IPS-18c (cell line): Measurements from ENCODE around the gene APOM.
A peak's percentile ranks its signal among the peaks of the same experiment; 100 is the strongest.

Source experiments
- H3K4me3 ChIP-seq: 2 replicates; pipeline ENCODE4 v1.7.0; 2013; ENCODE audit warnings: low read depth, mild to moderate bottlenecking, low read length, moderate library complexity; ENCODE audit not compliant: insufficient read depth
- H3K9me3 ChIP-seq: one replicate; pipeline ENCODE4 v1.6.1; 2013; ENCODE audit warnings: mild to moderate bottlenecking, low read length, moderate library complexity; ENCODE audit not compliant: control insufficient read depth, insufficient read depth

APOM gene

GRCh38 chr6:31689249-31690110, 33.8 kb downstream of the APOM start:
- H3K4me3 ChIP-seq, result no peak overlapping the region
- H3K9me3 ChIP-seq, result peaks cover 4% of the 10 kb centered on the region

GRCh38 chr6:31690231-31691077, 34.8 kb downstream of the APOM start:
- H3K4me3 ChIP-seq, result no peak overlapping the region
- H3K9me3 ChIP-seq, result peaks cover 4% of the 10 kb centered on the region

- H3K9me3 ChIP-seq, result peaks cover 4% of the 10 kb centered on the region
- no peak overlapping the region for H3K4me3 ChIP-seq
Measured at GRCh38 chr6:31691078-31691463, 35.4 kb downstream of the APOM start.

GRCh38 chr6:31691564-31692108, 35.9 kb downstream of the APOM start:
- peaks cover 4% of the 10 kb centered on the region for H3K9me3 ChIP-seq
- H3K4me3 ChIP-seq, result no peak overlapping the region

GRCh38 chr6:31692353-31692752, 36.7 kb downstream of the APOM start:
- H3K9me3 ChIP-seq, result peaks cover 4% of the 10 kb centered on the region
- H3K4me3 ChIP-seq, result no peak overlapping the region

- Histone ChIP-seq H3K9me3 (peaks cover 4% of the 10 kb centered on the region), H3K4me3 (no peak overlapping the region)
Measured at GRCh38 chr6:31692886-31693285, 37.2 kb downstream of the APOM start.

GRCh38 chr6:31693535-31693934, 37.8 kb downstream of the APOM start:
- H3K9me3 ChIP-seq, result peaks cover 4% of the 10 kb centered on the region
- no peak overlapping the region for H3K4me3 ChIP-seq

GRCh38 chr6:31697555-31697954, 41.9 kb downstream of the APOM start:
- no peaks in the 10 kb centered on the region for H3K9me3 ChIP-seq
- no peak overlapping the region for H3K4me3 ChIP-seq

GRCh38 chr6:31700740-31701401, 45.2 kb downstream of the APOM start:
- H3K9me3 ChIP-seq, result no peaks in the 10 kb centered on the region
- no peak overlapping the region for H3K4me3 ChIP-seq

GRCh38 chr6:31701666-31702404, 46.1 kb downstream of the APOM start:
- Histone ChIP-seq H3K4me3 (peak overlapping the region; percentile 92), H3K9me3 (no peaks in the 10 kb centered on the region)

GRCh38 chr6:31702405-31702818, 46.7 kb downstream of the APOM start:
- Histone ChIP-seq H3K9me3 (no peaks in the 10 kb centered on the region), H3K4me3 (peak overlapping the region; percentile 92)

GRCh38 chr6:31702819-31703716, 47.4 kb downstream of the APOM start, which contains the start of gene ABHD16A:
Gene ABHD16A, minus strand, starts transcription at chr6:31703324. Its CDS starts 43 bp downstream, at chr6:31703281.
- Histone ChIP-seq H3K9me3 (no peaks in the 10 kb centered on the region), H3K4me3 (peak within 1 kb of the TSS; percentile 92)

GRCh38 chr6:31705931-31706330, 50.2 kb downstream of the APOM start:
- no peaks in the 10 kb centered on the region for H3K9me3 ChIP-seq
- no peak overlapping the region for H3K4me3 ChIP-seq

- no peak within 1 kb of the TSS for H3K4me3 ChIP-seq
- no peaks in the 10 kb centered on the region for H3K9me3 ChIP-seq
Measured at GRCh38 chr6:31706599-31706998, 50.9 kb downstream of the APOM start, which contains the start of gene LY6G6F. Gene LY6G6F, plus strand, starts transcription at chr6:31706866. Its CDS starts 41 bp downstream, at chr6:31706907.

- Histone ChIP-seq H3K9me3 (no peaks in the 10 kb centered on the region), H3K4me3 (no peak overlapping the region)
Measured at GRCh38 chr6:31707701-31708100, 52.0 kb downstream of the APOM start.
